GM23248 (cell line): ENCODE data around the gene RAB3C.

ENCODE experiments used
- EZH2 ChIP-seq: fragments of 200-600 bp; sonication (generic); IDR thresholded peaks from 2 replicates; pipeline ENCODE4 v1.6.1; 2018; ENCODE audit warnings: antibody characterized with exemption, mild to moderate bottlenecking; ENCODE audit not compliant: insufficient read depth, poor library complexity, severe bottlenecking
- EZH2phosphoT487 ChIP-seq: fragments of 200-600 bp; sonication (generic); IDR thresholded peaks from 2 replicates; pipeline ENCODE4 v1.6.1; 2018; ENCODE audit warnings: antibody characterized with exemption, moderate library complexity, mild to moderate bottlenecking, low read depth; ENCODE audit not compliant: insufficient read depth

GRCh38 chr5:58887721-58888409 lies 305.0 kb downstream of the RAB3C start:
- TF ChIP-seq EZH2phosphoT487 (no peak), EZH2 (no peak)
